Suppressor macrophage (primary cell): ENCODE measurements around the gene TEAD3.

Source experiments
- DNase-seq, 4 experiments: peaks; one replicate each; pipeline ENCODE4 v3.0.0-alpha.2; 2020 to 2022

Gene TEAD3

GRCh38 chr6:35491558-35492257 is 5.2 kb downstream of the TEAD3 start:
- no peak for DNase-seq

GRCh38 chr6:35490821-35491557 is 5.9 kb downstream of the TEAD3 start:
- no peak for DNase-seq

DNA sequence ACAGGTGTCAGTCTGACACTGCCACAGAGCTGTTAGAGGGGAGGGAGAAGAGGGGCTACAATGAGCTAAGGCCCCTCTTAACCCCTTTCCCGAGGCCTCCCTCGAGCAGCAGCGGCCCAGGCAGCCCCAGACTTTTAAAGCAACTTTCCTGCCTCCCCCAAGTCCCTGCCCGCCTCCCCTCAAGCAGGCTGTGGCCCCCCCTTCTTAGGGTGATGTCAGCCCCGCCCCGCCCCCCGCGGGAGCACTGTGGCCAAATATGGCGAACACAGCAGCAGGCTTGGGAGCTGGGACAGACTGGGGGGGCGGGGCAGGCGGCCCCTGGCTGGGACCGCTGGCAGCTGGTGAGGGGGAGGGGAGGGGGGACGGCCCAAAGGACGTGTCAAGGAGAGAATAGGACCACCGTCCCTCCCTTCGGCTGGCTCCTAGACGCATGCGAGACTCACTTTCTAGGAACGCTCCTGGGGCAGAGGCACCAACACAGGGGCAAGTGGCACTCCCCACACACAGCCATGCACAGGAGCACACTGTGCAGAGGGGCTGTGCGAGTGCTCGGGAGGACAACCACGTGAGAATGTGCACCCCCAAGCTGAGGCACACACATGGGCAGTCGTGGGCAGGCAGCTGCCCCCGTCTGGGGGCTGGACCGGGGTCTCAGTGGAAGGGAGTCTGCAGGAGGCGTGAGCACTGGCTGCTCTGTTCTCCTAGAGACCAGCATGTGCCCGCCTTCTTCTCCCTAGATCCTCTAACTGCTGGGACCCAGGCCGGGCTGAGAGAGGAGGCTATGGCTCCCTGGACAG is 6.7 kb downstream of the TEAD3 start:
- no peak for DNase-seq

GRCh38 chr6:35489066-35489465 is 7.8 kb downstream of the TEAD3 start:
- no peak for DNase-seq

DNA sequence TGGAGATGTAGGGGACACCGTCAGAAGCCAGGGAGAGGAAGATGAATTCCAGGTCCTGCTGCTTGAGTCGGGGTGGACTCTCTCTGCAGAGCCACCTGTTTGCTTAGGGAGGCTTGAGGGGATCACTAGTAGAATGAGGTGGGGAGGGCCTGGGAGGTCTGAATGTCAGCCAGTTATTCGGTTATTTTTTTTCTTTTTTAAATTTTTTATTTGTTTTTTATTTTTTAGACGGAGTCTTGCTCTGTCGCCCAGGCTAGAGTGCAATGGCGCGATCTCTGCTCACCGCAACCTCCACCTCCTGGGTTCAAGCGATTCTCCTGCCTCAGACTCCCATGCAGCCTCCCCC is 8.4 kb downstream of the TEAD3 start:
- DNase-seq = no peak

DNA sequence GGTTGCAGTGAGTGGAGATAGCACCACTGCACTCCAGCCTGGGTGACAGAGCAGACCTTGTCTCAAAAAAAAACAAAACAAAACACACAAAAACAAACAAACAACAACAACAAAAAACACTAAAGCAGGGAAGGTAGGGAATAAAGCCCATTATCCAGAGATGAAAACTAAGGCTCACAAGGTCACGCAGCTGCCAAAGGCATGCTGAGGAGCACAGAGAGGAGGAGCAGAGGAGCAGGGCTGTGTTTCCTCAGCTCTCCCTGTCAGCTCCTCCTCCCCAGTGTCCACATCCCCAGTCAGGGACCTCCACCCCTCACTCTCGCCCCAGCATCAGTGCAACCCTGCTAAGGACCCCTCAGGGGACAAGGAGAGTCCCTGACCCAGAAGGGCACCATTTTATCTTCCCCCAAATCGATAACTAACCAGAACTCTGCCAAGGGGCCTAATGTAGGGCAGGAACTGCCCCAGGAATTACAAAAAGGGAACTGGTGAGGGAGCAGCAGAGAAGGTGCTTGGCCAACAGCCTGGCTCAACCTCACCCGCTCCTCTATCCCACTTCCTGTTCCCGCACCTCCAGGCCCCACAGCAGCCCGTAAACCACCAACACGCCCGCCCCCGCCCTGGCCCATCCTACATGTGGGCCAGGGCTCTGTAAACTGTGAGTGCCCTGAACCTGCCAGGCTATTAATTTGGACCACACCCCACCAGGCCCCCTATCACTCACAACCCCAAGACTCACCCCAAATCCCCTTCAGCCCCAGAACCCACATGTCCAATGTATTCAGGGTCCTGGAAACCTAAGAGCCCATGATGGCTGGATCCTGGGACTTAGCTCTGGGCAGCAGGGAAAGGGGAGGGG is 9.0 kb downstream of the TEAD3 start:
- peak; percentile 64 to 81 (median 78) for DNase-seq

GRCh38 chr6:35486005-35486925 is 10.6 kb downstream of the TEAD3 start:
- DNase-seq = no peak

DNA sequence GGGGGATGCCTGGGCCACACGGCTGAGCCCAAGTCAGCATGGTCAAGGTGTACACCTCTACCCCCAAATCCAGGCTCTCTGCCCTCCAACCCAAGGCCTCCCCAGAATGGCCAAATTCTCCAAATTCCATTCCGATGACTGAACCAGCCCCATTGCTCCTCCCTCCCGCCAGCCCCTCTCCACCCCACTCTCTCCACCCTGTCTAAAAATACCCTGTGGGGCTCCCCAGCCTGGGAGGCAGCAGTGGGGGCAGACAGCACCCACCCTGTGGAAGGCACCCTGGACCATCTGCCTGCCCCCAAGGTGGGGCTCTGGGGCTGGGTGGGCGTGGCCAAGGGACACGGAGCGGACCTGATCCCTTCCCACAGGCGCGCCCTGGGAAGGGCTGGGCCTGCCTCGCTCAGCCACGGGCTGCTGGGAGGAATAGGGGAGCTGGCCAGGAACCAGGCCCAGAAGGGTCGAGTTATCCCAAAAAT is 11.4 kb downstream of the TEAD3 start:
- no peak for DNase-seq

DNA sequence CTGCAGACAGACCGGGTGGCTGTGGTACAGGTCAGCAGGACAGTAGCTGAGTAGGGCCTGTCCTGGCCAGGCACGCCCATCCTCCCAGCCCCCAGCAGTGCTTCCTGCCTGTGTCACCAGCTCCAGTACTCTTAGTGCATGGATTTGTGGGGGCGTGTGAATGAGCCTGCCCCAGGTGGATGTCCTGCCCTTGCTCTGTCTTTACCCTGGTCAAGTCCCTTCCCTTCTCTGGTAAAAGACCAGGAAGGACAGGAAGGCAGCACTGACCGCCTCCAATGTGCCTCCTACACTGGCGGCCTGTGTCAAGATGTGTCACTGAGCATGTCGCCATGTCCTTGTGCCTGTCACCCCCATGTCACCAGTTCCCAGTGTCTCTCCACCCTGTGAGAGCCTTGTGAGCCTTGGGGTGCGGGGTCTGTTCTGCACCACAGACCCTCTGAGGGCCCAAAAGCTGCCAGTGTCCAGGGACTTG is 11.9 kb downstream of the TEAD3 start:
- DNase-seq = peak; percentile 59 to 84 (median 74)

- no peak for DNase-seq
These were observed 12.8 kb downstream of the TEAD3 start for GRCh38 chr6:35483893-35484645.

- no peak for DNase-seq
These were observed 13.4 kb downstream of the TEAD3 start for GRCh38 chr6:35483490-35483889.

DNA sequence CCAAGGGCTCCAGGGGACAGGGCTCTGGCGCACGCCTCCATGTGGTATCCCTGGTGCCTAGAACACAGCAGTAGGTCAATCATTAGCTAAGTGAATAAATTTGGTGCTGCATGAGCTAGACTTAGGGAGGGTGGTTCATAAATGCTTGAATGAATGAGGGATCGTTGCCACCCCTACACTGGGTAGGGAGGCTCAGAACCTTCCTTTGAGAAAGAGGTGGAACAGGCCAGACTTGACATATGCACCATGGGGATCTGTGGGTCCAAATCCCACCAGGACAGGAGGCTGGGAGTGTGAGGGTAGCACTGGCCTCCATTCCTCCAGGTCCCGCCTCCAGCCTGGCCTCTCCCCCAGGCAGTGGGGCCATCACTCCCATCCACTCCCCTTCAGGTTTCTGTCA is 13.8 kb downstream of the TEAD3 start:
- DNase-seq = no peak

DNA sequence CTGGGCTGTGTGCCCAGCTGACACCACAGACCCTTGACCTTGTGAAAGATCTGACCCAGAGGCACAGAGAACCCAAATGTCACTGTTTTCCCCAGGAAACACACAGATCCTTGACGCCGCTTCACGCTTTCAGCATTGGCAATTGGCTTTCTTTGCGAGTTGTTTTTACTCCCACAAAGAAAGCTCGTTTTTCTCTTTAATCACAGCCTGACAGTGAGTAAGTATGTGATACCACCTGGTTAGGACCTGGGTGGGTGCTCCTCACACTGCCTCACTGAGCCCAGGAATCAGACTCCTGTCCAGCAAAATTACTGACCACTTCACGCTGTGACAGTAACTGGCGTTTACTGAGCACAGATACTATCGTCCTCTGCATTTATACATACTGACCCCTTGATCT is 15.7 kb downstream of the TEAD3 start:
- no peak for DNase-seq

GRCh38 chr6:35480176-35480575 is 16.7 kb downstream of the TEAD3 start:
- DNase-seq = no peak

GRCh38 chr6:35478259-35478658 is 18.6 kb downstream of the TEAD3 start:
- DNase-seq = no peak

GRCh38 chr6:35477551-35478179 is 19.2 kb downstream of the TEAD3 start:
- no peak for DNase-seq

DNA sequence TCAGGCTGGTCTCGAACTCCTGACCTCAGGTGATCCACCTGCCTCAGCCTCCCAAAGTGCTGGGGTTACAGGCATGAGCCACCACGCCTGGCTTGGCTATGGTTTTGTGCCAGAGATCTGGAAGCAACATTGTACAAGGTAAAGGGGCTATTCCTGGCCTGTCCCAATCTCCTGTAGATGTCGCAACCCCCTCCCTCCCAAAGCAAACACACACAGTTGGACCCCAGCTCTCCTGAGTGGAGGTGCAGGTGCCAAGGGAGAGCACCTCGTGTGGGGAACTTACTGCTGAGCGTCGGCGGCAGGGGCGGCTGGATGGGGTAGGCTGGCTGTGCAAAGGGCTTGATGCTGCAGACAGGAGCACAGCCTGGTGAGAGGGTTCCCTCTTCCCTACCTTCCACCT is 19.9 kb downstream of the TEAD3 start:
- DNase-seq = no peak

DNA sequence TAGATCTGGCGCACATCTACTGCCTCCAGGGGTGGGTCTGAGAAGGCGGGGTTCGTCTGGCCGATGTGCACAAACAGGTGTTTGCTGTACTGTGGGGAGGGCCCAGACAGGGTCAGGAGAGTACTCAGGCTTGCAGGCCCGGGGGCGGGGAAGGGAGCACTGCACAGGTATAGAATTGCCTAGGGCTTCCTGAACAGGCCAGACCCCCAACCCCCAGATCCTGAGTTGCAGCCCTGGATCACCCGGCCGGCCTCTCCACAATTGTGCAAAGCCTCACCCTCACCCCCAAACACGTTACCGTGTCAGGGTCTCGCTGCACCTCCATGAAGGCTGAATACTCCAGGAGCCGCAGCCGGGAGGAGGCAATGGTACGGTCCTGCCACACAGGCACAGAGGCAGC is 20.9 kb downstream of the TEAD3 start:
- DNase-seq = no peak

GRCh38 chr6:35475573-35475972 is 21.3 kb downstream of the TEAD3 start:
- no peak for DNase-seq
